Sigmoid colon (tissue), 7 donors: ENCODE data around the gene MAPK6. TPM values are rescaled to one million over a fixed set of nuclear protein-coding genes. Genes with fewer than 3 reads are reported as not detected.

ENCODE experiments used
- DNase-seq: peaks from one replicate; pipeline ENCODE4 v3.0.0-alpha.2; 2019
- H3K27ac ChIP-seq, 4 donors: fragments of 200-600 bp; sonication (generic); one replicate each; pipeline ENCODE4 v1.5.1; 2016 to 2019; ENCODE audit warnings: mild to moderate bottlenecking in 1 of 4
- H3K27me3 ChIP-seq, 3 donors: fragments of 200-600 bp; sonication (generic); one replicate each; pipeline ENCODE4 v1.5.1; 2019; ENCODE audit warnings: mild to moderate bottlenecking in 1 of 3
- H3K36me3 ChIP-seq, 4 donors: fragments of 200-600 bp; sonication (generic); one replicate each; pipeline ENCODE4 v1.5.1; 2016 to 2019
- H3K4me1 ChIP-seq, 4 donors: fragments of 200-600 bp; sonication (generic); one replicate each; pipeline ENCODE4 v1.5.1; 2017 to 2019
- H3K4me3 ChIP-seq, 4 donors: fragments of 200-600 bp; sonication (generic); one replicate each; pipeline ENCODE4 v1.5.1; 2017 to 2019; ENCODE audit warnings: mild to moderate bottlenecking in 2 of 4, moderate library complexity in 1 of 4
- H3K9me3 ChIP-seq, 4 donors: fragments of 200-600 bp in 3 of 4; sonication (generic) in 3 of 4; one replicate each; pipeline versions ENCODE4 v1.5.1 to v1.6.1; 2013 to 2019
- EP300 ChIP-seq, 4 donors: sonication (generic); formaldehyde crosslinking; IDR thresholded peaks; one replicate each; pipeline ENCODE4 v1.6.1; 2017; ENCODE audit warnings: antibody characterized with exemption in 4 of 4
- POLR2A ChIP-seq, 2 donors: fragments of 450-650 bp; IDR thresholded peaks; one replicate each; pipeline ENCODE4 v1.6.1; 2016; ENCODE audit warnings: antibody characterized with exemption in 2 of 2, mild to moderate bottlenecking in 2 of 2, moderate library complexity in 2 of 2
- POLR2AphosphoS5 ChIP-seq, 4 donors: sonication (generic); formaldehyde crosslinking; IDR thresholded peaks; one replicate each; pipeline ENCODE4 v1.6.1; 2017; ENCODE audit warnings: antibody characterized with exemption in 4 of 4
- WGBS, 2 donors: extraction: QIAGEN DNeasy Blood & Tissue Kit; methylation state at CpG; one replicate each; pipeline ENCODE4 v1.1.7; 2013; 5-methylcytosine and 5-hydroxymethylcytosine counted together
- intact Hi-C: fragments of 100-400 bp; cut with DNase I; formaldehyde crosslinking; loops from one replicate; pipeline ENCODE4 v1.15.1; 2023
- polyA plus RNA-seq, 3 donors: library from polyadenylated mRNA; stranded (reverse); fragments of 200-250 nt; gene quantifications; one replicate each; pipeline ENCODE4 v1.2.3, GENCODE V29; 2013
- total RNA-seq, 4 donors: library from RNA; depleted of rRNA; stranded (reverse); fragments of >200 nt; gene quantifications; one replicate each; pipeline ENCODE4 v1.1.0, GENCODE V29; 2016
- TF ChIP-seq, protein P1 (sequence below), 4 experiments: fragments of 450-650 bp in 3 of 4; fragments of 200-600 bp in 1 of 4; IDR thresholded peaks; one replicate each; pipeline ENCODE4 v1.5.1; 2016 to 2019; ENCODE audit warnings: antibody characterized with exemption in 4 of 4, mild to moderate bottlenecking in 3 of 4, moderate library complexity in 2 of 4
- donor health status: healthy with polysubstance abuse.
- donor health status: Bipolar disorder and iron deficiency.
- donor health status: healthy.

Gene MAPK6
- total and polyA plus RNA-seq, 7 donors, result 17.3 to 82.1 (median 24.1) TPM

GRCh38 chr15:52028431-52029093, 9.5 kb downstream of the MAPK6 start:
- no peak for DNase-seq
- TF ChIP-seq EP300 (IDR thresholded peaks at IDR 0.05) (no peak), POLR2AphosphoS5 (IDR thresholded peaks at IDR 0.05) (no peak), POLR2A (IDR thresholded peaks at IDR 0.05) (no peak)
- TF ChIP-seq, protein P1, sequence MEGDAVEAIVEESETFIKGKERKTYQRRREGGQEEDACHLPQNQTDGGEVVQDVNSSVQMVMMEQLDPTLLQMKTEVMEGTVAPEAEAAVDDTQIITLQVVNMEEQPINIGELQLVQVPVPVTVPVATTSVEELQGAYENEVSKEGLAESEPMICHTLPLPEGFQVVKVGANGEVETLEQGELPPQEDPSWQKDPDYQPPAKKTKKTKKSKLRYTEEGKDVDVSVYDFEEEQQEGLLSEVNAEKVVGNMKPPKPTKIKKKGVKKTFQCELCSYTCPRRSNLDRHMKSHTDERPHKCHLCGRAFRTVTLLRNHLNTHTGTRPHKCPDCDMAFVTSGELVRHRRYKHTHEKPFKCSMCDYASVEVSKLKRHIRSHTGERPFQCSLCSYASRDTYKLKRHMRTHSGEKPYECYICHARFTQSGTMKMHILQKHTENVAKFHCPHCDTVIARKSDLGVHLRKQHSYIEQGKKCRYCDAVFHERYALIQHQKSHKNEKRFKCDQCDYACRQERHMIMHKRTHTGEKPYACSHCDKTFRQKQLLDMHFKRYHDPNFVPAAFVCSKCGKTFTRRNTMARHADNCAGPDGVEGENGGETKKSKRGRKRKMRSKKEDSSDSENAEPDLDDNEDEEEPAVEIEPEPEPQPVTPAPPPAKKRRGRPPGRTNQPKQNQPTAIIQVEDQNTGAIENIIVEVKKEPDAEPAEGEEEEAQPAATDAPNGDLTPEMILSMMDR (IDR thresholded peaks at IDR 0.05), result no peak
- intact Hi-C loops, result no loop called here
- 93 to 94% methylated on average over 5 of the region's 5 CpGs for WGBS, 2 donors
- Histone ChIP-seq H3K4me1 (peaks cover 0 to 19% (median 6%) of the 10 kb centered on the region in 4 donors), H3K4me3 (no peak overlapping the region), H3K27me3 (no peaks in the 10 kb centered on the region), H3K9me3 (no peaks in the 10 kb centered on the region), H3K36me3 (no peaks in the 10 kb centered on the region), H3K27ac (no peak overlapping the region)

GRCh38 chr15:52030010-52030409, 11.0 kb downstream of the MAPK6 start:
- intact Hi-C loops, result no loop called here
- Histone ChIP-seq H3K36me3 (no peaks in the 10 kb centered on the region), H3K27ac (no peak overlapping the region), H3K9me3 (no peaks in the 10 kb centered on the region), H3K27me3 (no peaks in the 10 kb centered on the region), H3K4me1 (peaks cover 0 to 19% (median 5%) of the 10 kb centered on the region in 4 donors), H3K4me3 (no peak overlapping the region)
- no peak for DNase-seq
- 96 to 97% methylated on average over 2 of the region's 2 CpGs for WGBS, 2 donors
- TF ChIP-seq POLR2AphosphoS5 (IDR thresholded peaks at IDR 0.05), result no peak
- TF ChIP-seq POLR2A (IDR thresholded peaks at IDR 0.05), result no peak
- TF ChIP-seq EP300 (IDR thresholded peaks at IDR 0.05), result no peak
- TF ChIP-seq, protein P1 (IDR thresholded peaks at IDR 0.05), result no peak

DNA sequence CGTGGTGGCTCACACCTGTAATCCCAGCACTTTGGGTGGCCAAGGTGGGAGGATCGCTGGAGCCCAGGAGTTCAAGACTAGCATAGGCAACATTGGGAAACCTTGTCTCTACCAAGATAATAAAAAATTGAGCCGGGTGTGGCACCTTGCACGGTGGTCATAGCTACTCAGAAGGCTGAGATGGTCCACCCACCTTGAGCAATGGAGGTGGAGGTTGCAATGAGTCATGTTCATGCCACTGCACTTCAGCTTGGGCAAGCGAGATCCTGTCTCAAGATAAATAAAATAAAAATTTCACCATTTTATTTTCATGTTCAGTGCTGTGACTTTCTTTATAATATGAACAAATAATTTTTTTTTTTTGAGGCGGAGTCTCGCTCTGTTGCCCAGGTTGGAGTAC, 12.5 kb downstream of the MAPK6 start:
- WGBS, 2 donors, result 66 to 86% methylated on average over 7 of the region's 7 CpGs
- H3K9me3 ChIP-seq, result no peaks in the 10 kb centered on the region
- H3K4me3 ChIP-seq, result no peak overlapping the region
- no peaks in the 10 kb centered on the region for H3K36me3 ChIP-seq
- H3K27ac ChIP-seq, result no peak overlapping the region
- TF ChIP-seq POLR2A (IDR thresholded peaks at IDR 0.05) (no peak), EP300 (IDR thresholded peaks at IDR 0.05) (no peak), POLR2AphosphoS5 (IDR thresholded peaks at IDR 0.05) (no peak)
- TF ChIP-seq, protein P1 (IDR thresholded peaks at IDR 0.05), result no peak
- DNase-seq, result no peak
- H3K27me3 ChIP-seq, result no peaks in the 10 kb centered on the region
- H3K4me1 ChIP-seq, result peaks cover 0 to 19% (median 5%) of the 10 kb centered on the region in 4 donors
- intact Hi-C loops, result no loop called here

- no peaks in the 10 kb centered on the region for H3K27me3 ChIP-seq
- intact Hi-C loops, result no loop called here
- no peaks in the 10 kb centered on the region for H3K36me3 ChIP-seq
- TF ChIP-seq, protein P1 (IDR thresholded peaks at IDR 0.05), result no peak
- TF ChIP-seq POLR2A (IDR thresholded peaks at IDR 0.05) (no peak), POLR2AphosphoS5 (IDR thresholded peaks at IDR 0.05) (no peak)
- 73 to 87% methylated on average over 2 of the region's 2 CpGs for WGBS, 2 donors
- H3K9me3 ChIP-seq, result no peaks in the 10 kb centered on the region
- H3K4me3 ChIP-seq, result no peak overlapping the region
- H3K4me1 ChIP-seq, result peaks cover 0 to 41% (median 20%) of the 10 kb centered on the region in 4 donors
- H3K27ac ChIP-seq, result no peak overlapping the region
- DNase-seq, result no peak
Measured at GRCh38 chr15:52037889-52038505, 19.0 kb downstream of the MAPK6 start.
